SH-SY5Y (cell line): ENCODE measurements around the gene ATXN7L3.

Experiments
- GATA2 ChIP-seq: IDR thresholded peaks from 2 replicates; pipeline ENCODE4 v1.6.1; 2011; ENCODE audit warnings: mild to moderate bottlenecking, low read depth, low read length
- GATA3 ChIP-seq: IDR thresholded peaks from 2 replicates; pipeline ENCODE4 v1.6.1; 2011; ENCODE audit warnings: low read depth, mild to moderate bottlenecking, low read length, moderate library complexity

DNA sequence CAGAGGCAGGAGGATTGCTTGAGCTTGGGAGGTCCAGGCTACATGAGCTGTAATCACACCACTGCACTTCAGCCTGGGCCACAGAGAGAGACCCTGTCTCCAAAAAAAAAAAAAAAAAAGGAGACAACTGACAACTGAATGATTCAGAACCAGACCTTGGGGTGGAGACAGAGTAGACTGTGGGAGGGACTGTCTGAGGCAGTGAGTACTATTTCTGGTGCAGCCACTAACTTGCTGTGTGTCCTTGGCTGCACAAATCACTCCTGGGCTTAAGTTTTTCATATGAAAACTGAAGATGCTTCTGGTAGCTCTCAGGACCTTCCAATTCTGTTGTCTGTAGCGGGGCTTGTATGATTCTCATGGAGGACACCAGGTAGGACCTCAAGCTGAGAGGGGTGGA is 23.4 kb downstream of the ATXN7L3 start:
- TF ChIP-seq GATA3 (no peak), GATA2 (no peak)
